Heart right ventricle (tissue), 16 donors: Measurements from ENCODE around the gene CLHC1. TPM values are rescaled to one million over a fixed set of nuclear protein-coding genes. Genes with fewer than 3 reads are reported as not detected.
"Not testable (repeated sequence)": the region's sequence is repeated elsewhere in the genome, so short reads cannot be mapped to it uniquely, and the experiment has no call there.

Experiments
- ATAC-seq, 8 donors: fragments of 200-7000 bp; cut with Tn5 transposase; one replicate each; pipeline ENCODE4 v1.9.1; 2020; ENCODE audit warnings: mild to moderate bottlenecking in 8 of 8, moderate library complexity in 8 of 8, moderate number of reproducible peaks in 1 of 8
- DNase-seq, 2 donors: peaks; one replicate each; pipeline ENCODE4 v3.0.0-alpha.2; 2020
- H3K27ac ChIP-seq, 10 donors: fragments of 200-600 bp; sonication (generic) in 2 of 10; one replicate each; pipeline versions ENCODE4 v1.5.0 to v1.8.0; 2020 to 2022; ENCODE audit warnings: mild to moderate bottlenecking in 3 of 10
- H3K27me3 ChIP-seq, 7 donors: fragments of 200-600 bp; one replicate each; pipeline ENCODE4 v1.8.0; 2021 to 2022; ENCODE audit warnings: mild to moderate bottlenecking in 2 of 7
- H3K36me3 ChIP-seq, 9 donors: fragments of 200-600 bp; sonication (generic) in 1 of 9; one replicate each; pipeline versions ENCODE4 v1.5.0 to v1.8.0; 2020 to 2022; ENCODE audit warnings: mild to moderate bottlenecking in 2 of 9
- H3K4me1 ChIP-seq, 9 donors: fragments of 200-600 bp; sonication (generic) in 1 of 9; one replicate each; pipeline versions ENCODE4 v1.5.0 to v1.8.0; 2020 to 2022; ENCODE audit warnings: mild to moderate bottlenecking in 4 of 9
- H3K4me3 ChIP-seq, 10 donors: fragments of 200-600 bp; sonication (generic) in 2 of 10; one replicate each; pipeline versions ENCODE4 v1.5.0 to v1.8.0; 2020 to 2022; ENCODE audit warnings: mild to moderate bottlenecking in 7 of 10, moderate library complexity in 2 of 10
- H3K9me3 ChIP-seq, 11 donors: fragments of 200-600 bp in 10 of 11; sonication (generic) in 2 of 11; one replicate each; pipeline versions ENCODE4 v1.5.0 to v1.8.0; 2013 to 2022; ENCODE audit warnings: mild to moderate bottlenecking in 2 of 11, control low read depth in 1 of 11, moderate library complexity in 1 of 11
- WGBS, 2 donors: extraction: QIAGEN DNeasy Blood & Tissue Kit; methylation state at CpG; one replicate each; pipeline ENCODE4 v1.1.7; 2013; ENCODE audit warnings: inconsistent platforms in 1 of 2; 5-methylcytosine and 5-hydroxymethylcytosine counted together
- intact Hi-C, 10 donors: fragments of 100-400 bp; cut with DNase I; formaldehyde crosslinking; loops; one replicate each; pipeline versions ENCODE4 v1.11.1 to v1.14.2; 2022
- polyA plus RNA-seq, 2 donors: library from polyadenylated mRNA; stranded (reverse); fragments of 200-250 nt; gene quantifications; one replicate each; pipeline ENCODE4 v1.2.3, GENCODE V29; 2013
- total RNA-seq, 10 donors: library from RNA; stranded (reverse); fragmentation: NEBNext Ultra II Directional in 3 of 10; extraction: Animal tissue kit (Norgen Biotek cat#: 25700) in 3 of 10; gene quantifications; one replicate each; pipeline versions ENCODE4 v1.2.1 to v1.2.4, GENCODE V29; 2021 to 2023
- TF ChIP-seq, protein P1 (sequence below), 9 donors: fragments of 200-600 bp; sonication (generic) in 2 of 9; IDR thresholded peaks; one replicate each; pipeline versions ENCODE4 v1.5.0 to v1.8.0; 2021 to 2022; ENCODE audit warnings: antibody characterized with exemption in 9 of 9, mild to moderate bottlenecking in 5 of 9, moderate library complexity in 1 of 9
- donor health status: Arrhythmogenic right ventricular cardiomyopathy.
- donor health status: ischemic (EF 13 %, LVEDD 7.1; RV severe dilation, severe dysfunction).
- donor health status: healthy with polysubstance abuse.
- donor health status: DM: no; HTN: yes; CAD: no.
- donor health status: DM: no; HTN: no; CAD: no.
- donor health status: ischemic (EF 25% LVEDD 6.9; RV normal size, moderate dysfunction).
- donor health status: ischemic (EF 25% LVEDD 5.7; RV mildly dilated, moderate dysfunction).
- donor health status: healthy.
- donor health status: DM: yes; HTN: yes; CAD: no.
- donor health status: Ischemic cardiomyopathy.
- donor health status: ischemic (EF 35%, LVEDD 5.7; RV mildly dilated, moderate dysfunction).
- donor health status: nonischemic (EF 11% LVEDD 7.7; RV severe dilation, severe dysfunction).
- donor health status: DM: yes; HTN: yes; CAD: no.
- donor health status: PGD.
- donor health status: ischemic (EF 29% LVEDD 5.4; RV normal size, mild dysfunction).
- donor health status: nonischemic (EF 23%, LVEDD 6.1; RV moderate dilation, normal function).

CLHC1 gene
- total and polyA plus RNA-seq, 12 donors, result 1.7 to 9.7 (median 6.3) TPM

DNA sequence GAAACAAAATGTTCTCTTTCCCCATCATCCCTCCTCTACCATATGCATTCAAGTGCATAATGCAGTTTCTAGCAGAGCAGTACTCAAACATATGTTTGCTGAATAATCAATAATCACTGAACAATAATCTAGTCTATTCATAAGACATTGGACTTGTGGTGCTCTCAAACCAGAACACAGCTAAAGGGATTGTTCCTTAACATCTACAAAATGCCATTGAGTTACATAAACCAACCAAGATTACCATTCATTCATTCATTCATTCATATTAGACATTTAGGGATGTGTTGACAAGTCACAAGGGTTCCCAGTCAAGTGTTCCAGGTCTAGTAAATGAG is 3.9 kb downstream of the CLHC1 start:
- intact Hi-C loops, result no loop called here
- DNase-seq (no peak), ATAC-seq (no peak)
- H3K4me1 ChIP-seq, result peaks cover 0 to 44% (median 32%) of the 10 kb centered on the region in 9 donors
- no peak overlapping the region for H3K4me3 ChIP-seq
- H3K27ac ChIP-seq, result peak overlapping the region in 2 of 10 donors; percentile 43 to 73
- H3K36me3 ChIP-seq, result no peaks in the 10 kb centered on the region
- H3K27me3 ChIP-seq, result no peaks in the 10 kb centered on the region
- TF ChIP-seq, protein P1, sequence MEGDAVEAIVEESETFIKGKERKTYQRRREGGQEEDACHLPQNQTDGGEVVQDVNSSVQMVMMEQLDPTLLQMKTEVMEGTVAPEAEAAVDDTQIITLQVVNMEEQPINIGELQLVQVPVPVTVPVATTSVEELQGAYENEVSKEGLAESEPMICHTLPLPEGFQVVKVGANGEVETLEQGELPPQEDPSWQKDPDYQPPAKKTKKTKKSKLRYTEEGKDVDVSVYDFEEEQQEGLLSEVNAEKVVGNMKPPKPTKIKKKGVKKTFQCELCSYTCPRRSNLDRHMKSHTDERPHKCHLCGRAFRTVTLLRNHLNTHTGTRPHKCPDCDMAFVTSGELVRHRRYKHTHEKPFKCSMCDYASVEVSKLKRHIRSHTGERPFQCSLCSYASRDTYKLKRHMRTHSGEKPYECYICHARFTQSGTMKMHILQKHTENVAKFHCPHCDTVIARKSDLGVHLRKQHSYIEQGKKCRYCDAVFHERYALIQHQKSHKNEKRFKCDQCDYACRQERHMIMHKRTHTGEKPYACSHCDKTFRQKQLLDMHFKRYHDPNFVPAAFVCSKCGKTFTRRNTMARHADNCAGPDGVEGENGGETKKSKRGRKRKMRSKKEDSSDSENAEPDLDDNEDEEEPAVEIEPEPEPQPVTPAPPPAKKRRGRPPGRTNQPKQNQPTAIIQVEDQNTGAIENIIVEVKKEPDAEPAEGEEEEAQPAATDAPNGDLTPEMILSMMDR (IDR thresholded peaks at IDR 0.05), result no peak
- H3K9me3 ChIP-seq, result no peaks in the 10 kb centered on the region

DNA sequence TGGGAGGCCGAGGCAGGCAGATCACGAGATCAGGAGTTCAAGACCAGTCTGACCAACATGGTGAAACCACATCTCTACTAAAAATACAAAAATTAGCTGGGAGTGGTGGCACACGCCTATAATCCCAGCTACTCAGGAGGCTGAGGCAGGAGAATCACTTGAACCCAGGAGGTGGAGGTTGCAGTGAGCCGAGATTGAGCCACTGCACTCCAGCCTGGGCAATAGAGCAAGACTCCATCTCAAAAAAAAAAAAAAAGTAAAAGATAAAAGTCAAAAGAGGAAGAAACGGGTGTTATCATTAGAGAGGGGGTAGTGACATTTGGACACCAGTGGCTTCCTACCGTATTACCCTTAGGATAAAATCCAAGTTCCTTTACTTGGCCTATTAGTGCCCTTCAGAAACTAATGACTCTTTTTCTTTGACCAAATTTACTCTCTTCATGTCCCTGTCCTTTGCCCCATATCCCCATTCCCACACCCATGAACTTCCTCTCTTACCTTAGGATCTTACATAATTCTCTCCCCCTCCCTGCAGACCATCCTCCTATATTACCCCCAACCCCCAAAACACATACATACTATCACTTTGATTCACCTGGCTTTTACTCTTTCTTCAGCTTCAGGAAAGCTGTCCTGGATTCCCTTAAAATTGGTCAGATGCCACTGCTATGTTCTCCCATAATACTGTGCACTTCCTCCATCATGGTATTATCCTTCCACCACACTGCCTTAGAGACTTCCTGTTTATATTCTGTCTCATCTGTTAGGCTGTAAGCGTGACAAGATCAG is 4.5 kb downstream of the CLHC1 start:
- DNase-seq, H3K9me3 ChIP-seq, ATAC-seq, H3K27me3 ChIP-seq, H3K4me3 ChIP-seq, H3K36me3 ChIP-seq, intact Hi-C loops: not testable (repeated sequence)
- peak overlapping the region in 2 of 10 donors; percentile 43 to 73 for H3K27ac ChIP-seq
- H3K4me1 ChIP-seq, result peaks cover 0 to 47% (median 37%) of the 10 kb centered on the region in 9 donors
- 77 to 80% methylated on average over 7 of the region's 7 CpGs for WGBS, 2 donors

DNA sequence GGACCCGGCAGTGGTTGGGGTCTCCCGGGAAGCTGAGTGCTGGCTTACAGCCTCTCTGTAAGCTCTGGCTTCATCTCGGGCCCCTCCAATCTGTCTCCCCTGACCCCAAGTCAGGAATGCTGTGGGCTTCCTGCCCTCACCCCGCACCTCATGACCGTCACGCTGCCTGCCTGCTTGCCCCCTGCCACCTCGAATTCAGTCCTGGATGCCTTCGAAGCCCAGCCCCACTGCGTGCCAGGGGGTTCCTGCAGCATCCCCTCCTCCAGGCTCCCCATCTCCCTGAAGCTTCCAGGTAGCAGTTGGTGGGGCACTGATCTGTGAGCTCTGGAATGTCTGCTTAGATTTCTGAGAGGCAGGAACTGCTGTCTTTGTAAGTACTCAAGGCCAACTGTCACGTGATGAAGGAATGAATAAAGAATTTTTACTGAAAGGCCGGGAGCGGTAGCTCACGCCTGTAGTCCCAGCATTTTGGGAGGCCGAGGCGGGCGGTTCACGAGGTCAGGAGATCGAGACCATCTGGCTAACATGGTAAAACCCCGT is 6.5 kb downstream of the CLHC1 start:
- intact Hi-C loops, result no loop called here
- Histone ChIP-seq H3K4me1 (peaks cover 0 to 41% (median 31%) of the 10 kb centered on the region in 9 donors), H3K9me3 (no peaks in the 10 kb centered on the region), H3K36me3 (no peaks in the 10 kb centered on the region), H3K4me3 (no peak overlapping the region), H3K27ac (no peak overlapping the region), H3K27me3 (no peaks in the 10 kb centered on the region)
- no peak for DNase-seq
- ATAC-seq, result no peak
- TF ChIP-seq, protein P1 (IDR thresholded peaks at IDR 0.05), result no peak
- WGBS, 2 donors, result 83 to 85% methylated on average over 19 of the region's 19 CpGs

DNA sequence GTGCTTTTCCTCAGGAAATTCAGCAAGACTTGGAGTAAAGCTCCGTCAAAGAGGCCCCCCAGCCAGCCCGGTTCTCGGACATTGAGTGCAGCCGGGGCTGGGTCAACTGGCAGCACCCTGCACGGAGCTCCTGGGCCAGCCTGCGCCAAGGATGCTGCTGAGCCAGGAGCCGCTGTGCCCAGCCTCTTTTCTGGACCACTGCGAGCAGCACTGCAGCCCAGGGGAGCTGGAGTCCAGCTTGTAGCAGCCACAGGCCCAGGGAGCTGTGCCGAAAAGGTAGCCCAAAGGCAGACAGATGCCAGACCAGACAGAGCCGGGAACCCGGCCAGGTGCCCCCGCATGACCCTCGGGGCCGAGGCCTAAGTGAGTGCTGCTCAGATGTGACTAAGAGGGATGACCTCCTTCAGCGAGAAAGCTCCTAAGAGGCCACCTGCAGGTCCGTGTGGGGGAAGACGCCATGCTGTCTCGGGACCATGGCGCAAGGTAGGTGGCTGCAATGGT is 7.3 kb downstream of the CLHC1 start:
- ATAC-seq, result peak in 6 of 8 donors; percentile 18 to 57 (median 28)

More for the DNA sequence above, 7.3 kb downstream of the CLHC1 start:
- no peaks in the 10 kb centered on the region for H3K27me3 ChIP-seq
- TF ChIP-seq, protein P1 (IDR thresholded peaks at IDR 0.05), result no peak
- intact Hi-C loops, result loop anchor here in 1 of 10 donors (5.0 kb wide), 1 partner anchor 213 kb away; no protein-coding TSS in a partner anchor
- H3K4me1 ChIP-seq, result peaks cover 0 to 41% (median 31%) of the 10 kb centered on the region in 9 donors
- 65 to 69% methylated on average over 19 of the region's 19 CpGs for WGBS, 2 donors
- H3K27ac ChIP-seq, result peak overlapping the region in 2 of 10 donors; percentile 78 to 98
- no peaks in the 10 kb centered on the region for H3K9me3 ChIP-seq
- H3K36me3 ChIP-seq, result no peaks in the 10 kb centered on the region
- peak in 1 of 2 donors; percentile 39 for DNase-seq
- no peak overlapping the region for H3K4me3 ChIP-seq
